Sciatic nerve (tissue), 2 donors: Measurements from ENCODE around the gene MTERF4. TPM values are rescaled to one million over a fixed set of nuclear protein-coding genes. Genes with fewer than 3 reads are reported as not detected.
"Not testable (repeated sequence)": the region's sequence is repeated elsewhere in the genome, so short reads cannot be mapped to it uniquely, and the experiment has no call there.

Source experiments
- ATAC-seq: fragments of 200-7000 bp; cut with Tn5 transposase; one replicate; pipeline ENCODE4 v1.9.1; 2020; ENCODE audit warnings: mild to moderate bottlenecking, moderate library complexity
- DNase-seq: peaks from one replicate; pipeline ENCODE4 v3.0.0-alpha.2; 2020; ENCODE audit warnings: low spot score
- intact Hi-C: fragments of 100-400 bp; cut with DNase I; formaldehyde crosslinking; loops from one replicate; pipeline ENCODE4 v1.14.2; 2022
- total RNA-seq: library from RNA; stranded (reverse); fragmentation: NEBNext Ultra II Directional; extraction: Animal tissue kit (Norgen Biotek cat#: 25700); gene quantifications from one replicate; pipeline ENCODE4 v1.2.1, GENCODE V29; 2021
- donor health status: DM: no; HTN: no; CAD: no.
- donor health status: DM: no; HTN: no; CAD: no.

The MTERF4 gene
- total RNA-seq, 1 donor from 2014 or later: 33.5 TPM

GRCh38 chr2:241094924-241095420 is 7.1 kb downstream of the MTERF4 start:
- DNase-seq: no peak
- ATAC-seq: no peak
- intact Hi-C loops: no loop called here

GRCh38 chr2:241094172-241094571 is 7.9 kb downstream of the MTERF4 start:
- intact Hi-C loops: no loop called here
- ATAC-seq (no peak), DNase-seq (no peak)

GRCh38 chr2:241093133-241093781 is 8.8 kb downstream of the MTERF4 start:
- ATAC-seq: not testable (repeated sequence)

GRCh38 chr2:241092677-241093076 is 9.4 kb downstream of the MTERF4 start:
- ATAC-seq (no peak), DNase-seq (no peak)
- intact Hi-C loops: no loop called here

More at GRCh38 chr2:241093133-241093781, 8.8 kb downstream of the MTERF4 start:
- intact Hi-C loops, DNase-seq: not testable (repeated sequence)

- no peak for DNase-seq
These were observed 10.2 kb downstream of the MTERF4 start for GRCh38 chr2:241091734-241092445.

GRCh38 chr2:241091201-241091600 is 10.9 kb downstream of the MTERF4 start:
- intact Hi-C loops: no loop called here
- DNase-seq (no peak), ATAC-seq (peak; percentile 30)

More at GRCh38 chr2:241091734-241092445, 10.2 kb downstream of the MTERF4 start:
- ATAC-seq: peak; percentile 11
- intact Hi-C loops: no loop called here

- ATAC-seq: no peak
- DNase-seq: no peak
These were observed 13.0 kb downstream of the MTERF4 start for GRCh38 chr2:241088791-241089732.

DNA sequence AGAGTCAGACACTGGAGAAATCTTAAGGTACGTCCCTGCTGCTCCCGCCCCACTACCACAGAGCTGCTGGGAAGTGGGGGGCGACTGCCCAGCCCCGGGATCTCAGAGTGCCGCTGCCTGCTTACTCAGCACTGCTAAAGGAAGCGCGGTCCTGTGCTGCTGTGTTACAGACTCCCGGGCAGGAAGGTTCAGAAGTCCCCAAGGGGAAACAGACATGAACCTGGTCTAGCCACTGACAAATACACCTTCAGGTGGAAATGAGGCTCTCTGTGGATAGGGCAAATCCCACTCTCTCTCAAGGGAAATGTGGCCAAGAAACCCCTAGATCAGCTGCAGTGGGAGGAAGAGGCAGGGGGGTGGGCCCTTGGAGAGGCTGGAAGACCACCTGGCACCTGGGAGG is 13.7 kb downstream of the MTERF4 start:
- intact Hi-C loops: no loop called here
- ATAC-seq (no peak), DNase-seq (no peak)

More at GRCh38 chr2:241088791-241089732, 13.0 kb downstream of the MTERF4 start:
- intact Hi-C loops: no loop called here

DNA sequence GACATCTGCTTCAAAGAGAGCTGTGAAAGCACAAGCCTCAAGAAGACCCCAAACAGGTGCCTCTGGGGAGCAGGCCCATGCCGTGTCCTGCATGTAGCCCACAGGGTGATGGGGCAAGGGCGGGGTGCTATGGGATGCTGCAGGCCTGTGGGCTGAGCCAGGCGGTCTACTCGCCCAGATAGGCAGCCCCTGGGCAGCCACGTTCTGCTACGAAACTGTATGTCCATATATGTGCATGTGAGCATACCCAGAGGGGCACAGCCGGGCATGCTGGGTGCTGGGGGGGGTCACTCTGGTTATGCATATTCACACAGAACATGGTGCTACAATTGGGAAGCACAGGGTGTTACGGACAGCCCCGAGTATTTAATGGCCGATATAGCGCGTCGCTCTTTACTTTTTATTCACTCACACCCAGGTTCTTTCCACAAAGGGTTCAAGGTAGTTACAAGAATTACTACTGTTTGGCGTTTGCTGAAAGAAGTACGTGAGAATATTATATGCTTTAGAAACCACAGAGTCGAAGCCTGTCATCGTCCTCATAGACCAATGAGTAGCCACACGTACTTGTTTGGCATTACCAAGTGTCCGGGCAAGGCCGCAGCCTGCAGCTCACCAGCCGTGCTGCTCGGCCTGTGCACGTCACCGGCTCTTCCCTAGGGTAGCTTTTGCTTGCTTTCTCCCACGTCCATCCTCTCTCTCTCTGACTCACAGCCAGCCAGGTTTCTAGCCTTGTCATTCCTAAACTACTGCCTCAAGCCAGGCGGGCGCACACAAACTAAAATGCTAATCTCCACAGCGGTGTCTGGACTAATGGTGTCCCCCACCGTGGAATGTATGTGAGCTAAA is 14.4 kb downstream of the MTERF4 start:
- no peak for ATAC-seq
- no peak for DNase-seq
- intact Hi-C loops: no loop called here

GRCh38 chr2:241084856-241085444 is 17.1 kb downstream of the MTERF4 start:
- DNase-seq: no peak
- ATAC-seq: no peak
- intact Hi-C loops: no loop called here

DNA sequence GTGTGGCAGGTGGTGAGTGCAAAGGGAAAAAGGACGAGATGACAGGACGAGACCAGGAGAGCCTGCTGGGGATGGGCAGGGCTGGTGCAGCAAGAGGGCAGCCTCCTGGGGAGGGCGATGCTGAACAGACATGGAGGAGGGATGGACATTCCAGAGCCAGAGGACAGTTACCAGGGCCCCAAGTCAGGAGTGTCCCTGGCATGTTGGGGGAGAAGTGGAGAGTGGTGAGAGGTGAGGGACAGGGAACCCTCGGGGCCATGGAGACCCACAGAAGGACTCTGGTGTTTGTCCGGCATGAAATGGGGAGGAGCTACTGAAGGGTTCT is 19.0 kb downstream of the MTERF4 start:
- intact Hi-C loops: no loop called here
- no peak for ATAC-seq
- no peak for DNase-seq

- no peak for ATAC-seq
These were observed 19.6 kb downstream of the MTERF4 start for GRCh38 chr2:241082341-241083090.

DNA sequence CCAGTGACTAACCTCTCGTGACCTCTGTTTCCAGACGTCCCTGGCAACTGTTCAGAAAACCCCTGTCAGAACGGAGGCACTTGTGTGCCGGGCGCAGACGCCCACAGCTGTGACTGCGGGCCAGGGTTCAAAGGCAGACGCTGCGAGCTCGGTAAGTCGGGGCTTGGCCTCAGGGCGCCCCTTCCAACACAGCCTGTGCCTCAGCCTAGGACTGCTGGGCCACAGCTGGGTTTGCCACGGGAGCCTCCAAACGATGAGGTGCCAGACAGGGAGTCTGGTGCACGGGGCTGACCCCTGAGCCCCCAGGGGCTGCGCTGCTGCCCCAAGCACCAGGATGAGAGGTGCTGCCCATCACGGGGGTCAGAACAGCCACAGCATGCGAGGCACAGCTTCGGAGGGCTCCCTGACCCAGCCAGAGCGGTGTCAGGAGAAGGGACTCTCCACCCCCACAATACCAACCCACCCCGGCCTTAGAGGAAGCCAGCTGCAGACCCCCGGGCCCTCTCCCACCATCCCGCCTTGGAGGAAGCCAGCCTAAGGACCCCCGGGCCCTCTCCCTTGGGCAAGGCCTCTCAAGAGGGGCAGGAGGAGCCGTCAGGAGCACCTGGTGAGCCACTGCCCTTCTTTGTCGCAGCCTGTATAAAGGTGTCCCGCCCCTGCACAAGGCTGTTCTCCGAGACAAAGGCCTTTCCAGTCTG is 20.3 kb downstream of the MTERF4 start:
- ATAC-seq (peak; percentile 45), DNase-seq (no peak)
- intact Hi-C loops: no loop called here

More at GRCh38 chr2:241082341-241083090, 19.6 kb downstream of the MTERF4 start:
- intact Hi-C loops: no loop called here
- no peak for DNase-seq

- peak; percentile 56 for ATAC-seq
- DNase-seq: no peak
- intact Hi-C loops: no loop called here
These were observed 20.9 kb downstream of the MTERF4 start for GRCh38 chr2:241081190-241081642.

DNA sequence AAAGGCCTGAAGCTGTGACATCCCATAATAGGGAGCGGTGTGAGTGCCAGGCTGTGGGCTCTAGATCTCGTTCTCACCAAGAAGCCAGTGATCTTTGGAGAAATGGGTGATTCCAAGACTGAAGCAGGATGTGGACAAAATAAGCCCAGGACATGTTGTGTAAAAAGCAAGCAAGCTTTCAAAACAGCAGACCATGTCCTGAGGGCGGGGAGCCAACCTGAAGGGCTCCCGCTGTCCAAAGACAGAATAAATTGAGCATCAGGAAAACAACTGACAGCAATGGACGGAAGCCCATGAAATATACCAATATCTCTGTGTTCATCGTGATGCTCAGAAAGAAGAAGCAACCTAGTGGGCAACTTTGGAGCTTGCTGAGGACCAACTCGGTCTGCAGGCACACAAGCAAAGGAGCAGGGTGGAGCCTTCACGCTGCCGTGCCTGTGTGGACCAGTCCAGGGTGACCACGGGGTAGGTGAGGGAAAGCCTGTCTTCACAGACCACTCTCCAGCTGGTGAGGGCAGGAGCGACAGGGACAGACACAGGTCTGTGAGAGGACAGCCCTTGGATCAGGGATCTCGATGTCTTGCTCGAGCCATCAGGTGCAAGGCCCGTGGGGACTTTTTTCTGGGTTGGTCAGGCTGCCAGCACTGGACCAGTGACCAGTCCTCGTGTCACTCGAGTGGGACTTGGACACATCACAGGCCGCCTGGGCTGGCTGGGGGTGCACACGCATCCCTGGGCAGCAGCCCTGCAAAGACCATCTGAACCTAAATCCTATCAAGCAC is 21.5 kb downstream of the MTERF4 start:
- intact Hi-C loops: no loop called here
- DNase-seq (no peak), ATAC-seq (peak; percentile 57)

DNA sequence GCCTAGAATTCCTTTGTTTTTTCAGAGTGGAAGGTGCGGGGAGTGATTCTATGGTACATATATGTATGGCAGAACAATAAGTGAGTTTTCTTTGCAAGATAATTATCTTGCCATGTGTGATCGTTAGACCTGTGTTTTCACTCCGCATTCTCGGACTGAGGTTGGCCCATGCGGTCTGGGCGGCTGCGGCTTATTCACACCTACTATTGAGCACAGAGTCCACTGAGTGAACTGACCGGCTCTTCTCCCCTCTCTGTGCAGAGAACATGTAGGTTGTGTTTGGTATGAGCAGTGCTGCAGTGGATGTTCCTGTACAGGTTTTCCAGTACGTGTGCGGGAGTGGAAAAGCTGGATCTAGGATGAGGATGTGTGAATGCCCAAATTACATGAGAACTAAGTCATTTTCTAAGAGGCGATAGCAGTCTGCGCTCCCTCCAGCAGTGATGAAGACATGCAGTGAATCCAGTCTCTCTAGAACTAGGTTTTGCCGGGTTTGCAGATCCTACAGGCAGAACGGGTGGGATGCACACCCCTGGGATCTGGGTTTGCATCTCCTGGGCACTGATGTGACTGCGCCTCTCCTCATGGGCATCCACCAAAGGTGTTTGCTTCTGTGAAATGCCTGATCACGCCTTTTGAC is 27.1 kb downstream of the MTERF4 start:
- intact Hi-C loops: no loop called here
- ATAC-seq: no peak
- DNase-seq: no peak
